Esophagus muscularis mucosa (tissue), 3 donors: Measurements from ENCODE around the gene NBPF3.
"Not testable (repeated sequence)": the region's sequence is repeated elsewhere in the genome, so short reads cannot be mapped to it uniquely, and the experiment has no call there.

Source experiments
- POLR2A ChIP-seq: fragments of 450-650 bp; IDR thresholded peaks from one replicate; pipeline ENCODE4 v1.6.1; 2017; ENCODE audit warnings: antibody characterized with exemption, moderate library complexity, mild to moderate bottlenecking, low read depth
- TF ChIP-seq, protein P1 (sequence below), 3 experiments: fragments of 200-600 bp in 2 of 3; fragments of 450-650 bp in 1 of 3; sonication (generic) in 2 of 3; IDR thresholded peaks; one replicate each; pipeline ENCODE4 v1.5.1; 2017 to 2019; ENCODE audit warnings: antibody characterized with exemption in 3 of 3, mild to moderate bottlenecking in 2 of 3, moderate library complexity in 1 of 3

DNA sequence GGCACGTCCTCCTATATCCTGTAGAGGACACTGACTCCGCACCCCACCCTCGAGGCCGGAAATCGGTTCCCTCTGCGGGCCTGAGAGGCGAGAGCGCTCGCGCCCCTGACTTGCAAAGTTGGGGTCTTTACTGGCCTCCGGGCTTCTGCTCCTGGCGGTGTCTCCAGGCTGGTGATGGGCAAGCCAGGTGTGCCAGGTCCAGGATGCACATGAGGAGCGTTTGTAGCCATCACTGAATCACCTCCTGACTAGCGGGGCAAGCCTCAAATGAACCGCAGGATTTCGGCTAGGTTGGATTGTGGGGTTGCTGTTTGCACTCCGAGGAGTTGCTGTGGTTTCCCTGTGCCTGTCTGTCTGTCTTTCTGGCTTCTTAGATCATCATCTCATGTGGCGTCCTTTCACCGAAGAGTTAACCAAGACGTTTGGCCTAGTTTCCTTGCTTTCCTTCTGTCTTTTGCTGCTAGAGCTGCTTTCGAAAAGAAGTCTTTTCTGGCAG, 741 bp downstream of the NBPF3 start:
- TF ChIP-seq POLR2A: not testable (repeated sequence)
- TF ChIP-seq, protein P1, sequence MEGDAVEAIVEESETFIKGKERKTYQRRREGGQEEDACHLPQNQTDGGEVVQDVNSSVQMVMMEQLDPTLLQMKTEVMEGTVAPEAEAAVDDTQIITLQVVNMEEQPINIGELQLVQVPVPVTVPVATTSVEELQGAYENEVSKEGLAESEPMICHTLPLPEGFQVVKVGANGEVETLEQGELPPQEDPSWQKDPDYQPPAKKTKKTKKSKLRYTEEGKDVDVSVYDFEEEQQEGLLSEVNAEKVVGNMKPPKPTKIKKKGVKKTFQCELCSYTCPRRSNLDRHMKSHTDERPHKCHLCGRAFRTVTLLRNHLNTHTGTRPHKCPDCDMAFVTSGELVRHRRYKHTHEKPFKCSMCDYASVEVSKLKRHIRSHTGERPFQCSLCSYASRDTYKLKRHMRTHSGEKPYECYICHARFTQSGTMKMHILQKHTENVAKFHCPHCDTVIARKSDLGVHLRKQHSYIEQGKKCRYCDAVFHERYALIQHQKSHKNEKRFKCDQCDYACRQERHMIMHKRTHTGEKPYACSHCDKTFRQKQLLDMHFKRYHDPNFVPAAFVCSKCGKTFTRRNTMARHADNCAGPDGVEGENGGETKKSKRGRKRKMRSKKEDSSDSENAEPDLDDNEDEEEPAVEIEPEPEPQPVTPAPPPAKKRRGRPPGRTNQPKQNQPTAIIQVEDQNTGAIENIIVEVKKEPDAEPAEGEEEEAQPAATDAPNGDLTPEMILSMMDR (IDR thresholded peaks at IDR 0.05): not testable (repeated sequence)
